NCI-H146 treated with DMSO at 0.1 percent for 48 hours (cell line): ENCODE results near the gene TBC1D1.

Experiments
- DNase-seq: peaks from one replicate; lab custom pipeline; 2025; ENCODE audit not compliant: unreplicated experiment; lab: John Stamatoyannopoulos, UW

Gene TBC1D1

GRCh38 chr4:38119668-38120385 lies 228.9 kb downstream of the TBC1D1 start:
- peak; percentile 20 for DNase-seq

DNA sequence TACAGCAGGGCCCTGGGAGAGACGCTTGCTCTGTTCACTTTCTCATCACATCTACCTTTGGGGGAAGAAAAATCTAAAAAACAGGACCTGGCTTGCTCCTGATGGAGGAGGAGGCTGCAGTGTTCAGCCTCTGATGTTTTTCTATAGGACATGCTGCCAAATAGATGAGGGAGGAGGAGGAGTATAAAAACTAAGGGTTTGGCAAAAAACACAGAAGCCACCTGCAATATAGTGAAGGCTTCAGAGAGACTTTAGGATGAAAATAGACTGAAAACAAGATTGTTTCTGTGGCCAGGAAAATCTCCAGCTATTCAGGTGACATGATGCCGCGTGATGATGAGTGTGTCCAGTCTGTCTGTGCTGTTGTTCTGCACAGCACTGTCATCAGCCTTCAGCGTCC lies 229.9 kb downstream of the TBC1D1 start:
- no peak for DNase-seq

DNA sequence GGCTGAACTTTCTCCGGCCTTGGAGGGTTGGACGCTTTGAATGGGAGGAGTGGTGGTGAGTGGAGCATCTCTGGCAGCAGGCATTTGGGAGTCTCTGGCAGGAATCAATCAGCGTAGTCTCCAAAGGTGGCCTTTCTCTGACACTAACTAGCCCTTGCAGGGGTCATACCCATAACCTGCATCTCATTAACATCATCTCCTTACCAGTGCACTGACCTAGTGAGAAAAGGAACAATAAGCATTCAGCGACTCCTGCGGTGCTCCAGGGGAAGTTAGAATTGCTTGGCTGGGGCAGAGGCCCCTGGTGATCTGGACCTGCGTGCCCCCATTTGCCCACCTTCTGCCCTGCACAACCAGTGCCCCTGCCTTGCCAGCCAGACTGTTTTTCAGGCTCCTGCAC lies 231.2 kb downstream of the TBC1D1 start:
- DNase-seq: no peak

DNA sequence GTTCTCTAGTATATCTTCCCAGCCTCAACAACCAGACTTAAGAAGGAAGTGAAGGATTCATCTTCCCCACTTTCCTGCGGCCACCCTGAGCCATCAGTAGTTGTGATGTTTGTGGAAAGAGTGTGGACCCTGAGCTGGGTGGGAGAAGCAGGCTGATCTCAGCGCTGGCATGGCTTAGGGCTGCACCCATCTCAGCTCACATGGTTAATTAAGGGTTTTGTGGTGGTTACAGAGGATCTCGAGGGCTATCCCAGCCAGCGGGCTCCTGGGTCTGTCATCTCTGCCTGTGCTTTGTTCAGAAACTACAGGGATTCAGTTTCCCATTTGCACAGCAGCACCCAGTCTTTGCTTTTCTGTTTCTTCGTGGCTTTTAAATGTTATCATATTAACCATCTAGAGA lies 232.7 kb downstream of the TBC1D1 start:
- DNase-seq: peak; percentile 69

GRCh38 chr4:38124961-38125360 lies 234.1 kb downstream of the TBC1D1 start:
- no peak for DNase-seq

GRCh38 chr4:38125816-38126215 lies 234.9 kb downstream of the TBC1D1 start:
- no peak for DNase-seq

DNA sequence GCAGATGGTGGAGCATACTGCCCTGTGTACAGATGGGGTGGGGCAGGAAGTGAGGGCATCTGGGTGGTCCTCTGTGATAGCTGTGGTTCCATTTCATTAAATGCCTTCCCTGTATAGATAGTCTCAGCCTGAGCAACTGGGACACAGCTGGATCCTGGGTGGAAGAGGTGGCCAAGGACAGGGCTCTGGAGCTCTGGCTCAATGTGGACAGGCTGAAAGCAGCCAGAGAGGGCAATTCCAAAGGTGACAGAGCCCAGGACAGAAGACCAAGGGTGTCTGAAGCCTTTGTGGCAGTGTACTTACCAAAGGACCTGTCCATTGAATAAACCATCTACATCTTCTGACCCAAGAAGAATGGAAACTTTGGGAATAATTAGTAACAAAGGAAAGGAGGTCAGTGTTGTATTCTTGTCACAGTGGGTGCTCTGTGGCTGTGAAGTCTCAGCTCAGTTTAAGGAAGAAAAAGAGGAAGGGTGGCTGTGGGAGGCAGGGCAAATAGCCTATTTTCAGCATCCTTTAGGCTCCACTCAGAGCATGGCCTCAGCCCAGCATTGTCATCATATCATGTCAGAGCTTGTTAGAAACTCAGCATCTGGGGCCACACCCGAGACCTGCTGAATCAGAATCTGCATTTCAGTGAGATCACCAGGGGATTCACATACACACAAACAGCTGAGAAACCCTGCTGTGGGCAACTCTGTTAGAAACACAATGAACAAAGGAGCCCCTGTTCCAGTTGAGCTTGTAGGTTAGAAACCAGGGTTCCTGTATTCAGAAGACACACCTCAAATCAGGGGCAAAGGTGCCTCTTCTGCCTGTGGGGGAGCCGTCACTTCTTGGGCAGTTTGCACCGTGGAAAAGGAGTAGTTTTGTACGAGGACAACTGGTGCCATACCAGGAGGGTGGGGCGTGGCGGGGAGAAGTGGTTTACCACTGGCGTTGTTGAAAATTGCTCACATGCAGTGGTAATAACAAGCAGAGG lies 237.9 kb downstream of the TBC1D1 start:
- DNase-seq: peak; percentile 51

- no peak for DNase-seq
These were observed 238.8 kb downstream of the TBC1D1 start for GRCh38 chr4:38129460-38130227.

- DNase-seq: no peak
These were observed 240.0 kb downstream of the TBC1D1 start for GRCh38 chr4:38130884-38131283.

- DNase-seq: no peak
These were observed 240.6 kb downstream of the TBC1D1 start for GRCh38 chr4:38131371-38132091.

DNA sequence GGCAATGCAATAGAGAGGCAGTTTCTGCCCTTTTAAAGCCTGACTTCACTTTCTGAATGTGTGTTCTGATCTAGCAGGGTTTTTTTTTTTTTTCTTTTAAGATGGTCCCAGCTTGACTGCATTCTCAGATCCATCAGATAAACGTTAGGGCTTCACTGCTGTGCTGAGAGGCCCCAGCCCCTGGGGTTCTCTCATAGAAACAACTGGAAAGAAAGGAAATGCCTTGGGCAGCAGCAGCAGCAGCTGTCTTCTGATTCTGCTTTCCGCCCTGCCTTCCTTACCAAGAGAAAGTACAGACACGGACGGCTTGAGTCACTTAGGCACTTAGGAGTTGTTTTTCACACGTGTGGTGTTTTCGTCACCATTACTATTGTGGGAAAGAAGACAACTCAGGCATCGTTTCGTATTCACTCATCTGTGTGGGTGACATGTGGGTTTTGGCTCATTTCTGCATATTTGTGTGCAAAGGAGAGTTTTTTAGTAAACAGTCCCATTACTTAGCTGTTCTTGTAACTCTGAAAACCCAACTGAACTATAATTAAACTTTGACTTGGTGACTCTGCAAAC lies 241.3 kb downstream of the TBC1D1 start:
- no peak for DNase-seq

DNA sequence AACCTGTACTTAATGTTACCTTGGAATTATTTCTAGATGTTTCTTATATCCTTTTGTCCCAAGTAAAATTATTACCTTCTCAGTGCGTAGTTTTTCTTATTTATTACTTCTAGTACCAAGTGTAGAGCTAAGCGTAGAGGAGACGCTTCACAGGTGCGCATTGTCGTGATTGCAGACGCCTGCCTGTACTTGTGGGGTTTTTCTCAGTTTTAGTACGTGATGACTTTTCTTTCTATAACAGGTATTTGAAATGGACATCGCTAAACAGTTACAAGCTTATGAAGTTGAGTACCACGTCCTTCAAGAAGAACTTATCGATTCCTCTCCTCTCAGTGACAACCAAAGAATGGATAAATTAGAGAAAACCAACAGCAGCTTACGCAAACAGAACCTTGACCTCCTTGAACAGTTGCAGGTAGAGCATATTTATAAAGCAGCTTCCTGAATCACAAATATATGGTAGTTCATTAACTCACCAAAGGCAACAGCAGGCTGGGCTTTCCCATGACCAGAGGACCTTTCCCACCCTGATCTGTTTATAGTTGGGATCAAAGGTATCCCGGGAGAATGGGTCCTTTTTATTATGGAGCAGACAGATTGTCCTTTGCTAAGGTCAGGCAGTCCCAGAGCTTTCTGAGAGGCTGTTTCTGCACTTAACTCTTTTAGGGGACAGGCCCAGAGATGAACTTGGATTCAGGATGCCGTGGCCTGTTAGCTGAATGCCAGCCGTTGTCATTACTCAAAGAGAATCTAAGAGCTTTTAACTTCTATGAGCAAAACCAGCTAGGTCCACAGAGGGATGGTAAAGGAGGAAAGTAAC lies 242.2 kb downstream of the TBC1D1 start:
- no peak for DNase-seq

DNA sequence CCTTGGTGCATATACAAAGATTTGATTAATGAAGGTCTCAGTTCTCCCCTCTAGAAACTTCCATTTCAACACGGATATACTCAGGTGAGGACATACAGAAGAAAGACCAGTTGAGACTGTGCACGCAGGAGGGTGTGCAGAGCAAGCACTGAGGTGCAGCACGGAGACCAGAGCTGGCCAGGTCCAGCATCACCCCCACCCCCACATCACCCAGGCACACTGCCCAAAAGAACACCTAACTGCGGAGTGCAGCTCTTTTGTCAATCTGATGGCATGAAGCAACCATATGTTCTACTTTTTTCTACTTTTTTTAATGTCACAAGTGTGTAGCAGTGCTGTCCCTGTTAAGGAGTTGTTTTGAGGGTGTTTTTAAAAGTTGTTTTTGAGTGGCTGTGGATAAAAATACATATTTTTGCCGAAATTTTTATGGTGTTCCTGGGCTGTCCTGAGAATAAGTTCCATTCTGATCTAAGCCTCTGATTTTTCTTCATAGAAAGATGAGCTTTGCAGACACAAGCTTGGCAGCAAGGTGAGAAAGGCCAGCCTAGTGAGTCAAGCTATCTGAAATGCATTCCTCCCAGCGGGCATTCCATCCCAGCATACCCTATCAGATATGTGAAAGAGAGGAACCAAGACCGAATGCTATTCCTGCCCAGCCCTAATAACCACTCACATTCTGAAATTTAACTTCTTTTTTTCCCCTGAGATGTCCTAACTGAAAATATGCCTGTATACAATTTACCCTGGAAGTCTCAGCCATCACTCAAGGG lies 243.0 kb downstream of the TBC1D1 start:
- no peak for DNase-seq

DNA sequence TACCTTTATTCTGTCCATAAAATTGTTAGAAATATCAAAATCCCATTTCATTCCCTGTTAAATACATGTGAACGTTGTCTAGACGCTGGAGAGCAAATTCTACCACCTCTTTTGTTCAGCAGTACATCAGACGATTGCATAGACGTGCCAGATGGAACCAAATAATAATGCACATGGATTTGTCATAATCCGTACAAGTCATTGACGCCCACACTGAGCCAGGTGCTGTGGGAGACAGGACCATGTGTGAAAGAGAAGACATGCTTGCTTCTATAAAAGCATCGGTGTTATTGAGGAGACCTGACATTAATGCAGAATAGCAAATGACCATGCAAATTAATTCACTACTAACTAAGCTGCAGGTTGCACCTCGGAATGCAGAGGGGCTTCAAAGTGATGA lies 244.3 kb downstream of the TBC1D1 start:
- no peak for DNase-seq

GRCh38 chr4:38136604-38137003 lies 245.7 kb downstream of the TBC1D1 start:
- no peak for DNase-seq

- DNase-seq: no peak
These were observed 246.2 kb downstream of the TBC1D1 start for GRCh38 chr4:38137080-38137479.

DNA sequence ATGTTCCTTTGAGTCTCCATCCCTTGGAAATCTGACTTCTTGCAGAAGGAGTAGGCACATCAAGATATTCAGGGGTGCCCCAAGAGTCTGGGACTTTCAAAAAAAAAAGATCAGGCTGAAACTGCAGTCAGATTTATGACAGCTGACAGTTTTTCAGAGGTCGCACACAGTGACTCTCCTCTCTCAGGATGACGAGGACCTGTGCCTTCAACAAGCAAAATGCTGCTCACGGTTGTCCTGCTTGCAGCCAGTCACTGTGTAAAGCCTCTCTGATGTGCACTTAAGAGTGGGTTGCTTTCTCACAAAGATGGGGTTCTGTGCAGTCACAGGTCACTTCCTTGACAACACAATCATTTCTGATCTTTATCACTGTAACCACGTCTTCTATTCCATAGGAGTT lies 247.5 kb downstream of the TBC1D1 start:
- DNase-seq: no peak

DNA sequence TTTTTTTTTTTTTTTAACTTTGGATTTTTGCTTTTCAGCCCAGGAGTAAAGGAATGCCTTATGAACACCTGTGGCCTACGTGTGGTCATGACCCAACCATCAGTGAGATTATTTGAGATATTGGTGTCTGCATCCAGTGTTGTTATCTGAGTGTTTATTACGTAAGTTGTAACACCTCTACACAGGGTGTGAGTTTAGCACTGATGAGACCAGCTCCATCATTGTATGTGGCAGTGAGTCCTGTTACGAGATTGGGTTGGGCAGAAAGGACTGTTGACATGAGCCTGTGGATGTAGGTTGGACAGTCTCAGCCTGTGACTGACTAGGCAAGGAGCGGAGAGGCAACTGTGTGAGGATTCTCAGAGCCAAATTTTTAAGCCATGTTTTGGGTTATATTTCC lies 248.3 kb downstream of the TBC1D1 start:
- no peak for DNase-seq
